Smooth muscle cell of the brain vasculature (primary cell): Measurements from ENCODE around the gene OCA2.

Source experiments
- DNase-seq: peaks from one replicate; pipeline ENCODE4 v3.0.0-alpha.2; 2012; ENCODE audit warnings: low read depth, low spot score

Gene OCA2

GRCh38 chr15:27817258-27817657 is 281.9 kb downstream of the OCA2 start:
- no peak for DNase-seq

GRCh38 chr15:27816790-27817189 is 282.3 kb downstream of the OCA2 start:
- DNase-seq = no peak

- no peak for DNase-seq
Measured at GRCh38 chr15:27815035-27815434, 284.1 kb downstream of the OCA2 start.

GRCh38 chr15:27813139-27813538 is 286.0 kb downstream of the OCA2 start:
- no peak for DNase-seq

GRCh38 chr15:27808182-27808581 is 290.9 kb downstream of the OCA2 start:
- no peak for DNase-seq

GRCh38 chr15:27807335-27807734 is 291.8 kb downstream of the OCA2 start:
- no peak for DNase-seq

- DNase-seq = no peak
Measured at GRCh38 chr15:27806396-27806795, 292.7 kb downstream of the OCA2 start.

- no peak for DNase-seq
Measured at GRCh38 chr15:27805261-27806220, 293.6 kb downstream of the OCA2 start.

GRCh38 chr15:27804569-27805260 is 294.4 kb downstream of the OCA2 start:
- DNase-seq = no peak

GRCh38 chr15:27798807-27799206 is 300.3 kb downstream of the OCA2 start:
- DNase-seq = no peak

- no peak for DNase-seq
Measured at GRCh38 chr15:27797765-27798164, 301.4 kb downstream of the OCA2 start.

GRCh38 chr15:27796405-27797320 is 302.5 kb downstream of the OCA2 start:
- DNase-seq = no peak

GRCh38 chr15:27792756-27793264 is 306.3 kb downstream of the OCA2 start:
- DNase-seq = no peak

GRCh38 chr15:27790270-27790669 is 308.8 kb downstream of the OCA2 start:
- no peak for DNase-seq

GRCh38 chr15:27787931-27788330 is 311.2 kb downstream of the OCA2 start:
- no peak for DNase-seq

GRCh38 chr15:27784107-27784506 is 315.0 kb downstream of the OCA2 start:
- DNase-seq = no peak

GRCh38 chr15:27783678-27784077 is 315.4 kb downstream of the OCA2 start:
- DNase-seq = no peak

GRCh38 chr15:27782125-27782524 is 317.0 kb downstream of the OCA2 start:
- DNase-seq = no peak

GRCh38 chr15:27776501-27776900 is 322.6 kb downstream of the OCA2 start:
- DNase-seq = no peak

- DNase-seq = no peak
Measured at GRCh38 chr15:27774638-27775037, 324.5 kb downstream of the OCA2 start.

- no peak for DNase-seq
Measured at GRCh38 chr15:27774191-27774590, 324.9 kb downstream of the OCA2 start.

- no peak for DNase-seq
Measured at GRCh38 chr15:27771892-27772291, 327.2 kb downstream of the OCA2 start.
